Measurements from ENCODE around the gene MILR1.

The MILR1 gene, protein sequence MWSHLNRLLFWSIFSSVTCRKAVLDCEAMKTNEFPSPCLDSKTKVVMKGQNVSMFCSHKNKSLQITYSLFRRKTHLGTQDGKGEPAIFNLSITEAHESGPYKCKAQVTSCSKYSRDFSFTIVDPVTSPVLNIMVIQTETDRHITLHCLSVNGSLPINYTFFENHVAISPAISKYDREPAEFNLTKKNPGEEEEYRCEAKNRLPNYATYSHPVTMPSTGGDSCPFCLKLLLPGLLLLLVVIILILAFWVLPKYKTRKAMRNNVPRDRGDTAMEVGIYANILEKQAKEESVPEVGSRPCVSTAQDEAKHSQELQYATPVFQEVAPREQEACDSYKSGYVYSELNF

GRCh38 chr17:64448665-64449512 lies at the start of gene MILR1:
TSS of gene MILR1 (plus strand) at chr17:64449115. CDS start at chr17:64449169, 54 bp downstream.
- DNase-seq (ENCODE audit: low read depth): peak; percentile 99
- TF ChIP-seq POLR2A (IDR thresholded peaks at IDR 0.05; ENCODE audit: extremely low read depth, insufficient read length) (no peak), MAX (IDR thresholded peaks at IDR 0.05; ENCODE audit: low read depth, low read length) (0 out of 2 replicates have a peak, but pooled peaks have one; percentile 16), CTCF (IDR thresholded peaks at IDR 0.05; ENCODE audit: low read depth, low read length) (no peak), MYC (IDR thresholded peaks at IDR 0.05; ENCODE audit: low read depth, low read length) (peak; percentile 41; the same call in 1 of the 2 replicates)
- peak within 1 kb of the TSS; percentile 59 for H3K4me3 ChIP-seq (ENCODE audit: low read depth, low read length)

- DNase-seq (ENCODE audit: low read depth): no peak
- no peak overlapping the region for H3K4me3 ChIP-seq (ENCODE audit: low read depth, low read length)
- TF ChIP-seq MAX (IDR thresholded peaks at IDR 0.05; ENCODE audit: low read depth, low read length) (no peak), MYC (IDR thresholded peaks at IDR 0.05; ENCODE audit: low read depth, low read length) (no peak), CTCF (IDR thresholded peaks at IDR 0.05; ENCODE audit: low read depth, low read length) (no peak), POLR2A (IDR thresholded peaks at IDR 0.05; ENCODE audit: extremely low read depth, insufficient read length) (no peak)
Observed at GRCh38 chr17:64399767-64400156, 49.2 kb upstream of the MILR1 start.

DNA sequence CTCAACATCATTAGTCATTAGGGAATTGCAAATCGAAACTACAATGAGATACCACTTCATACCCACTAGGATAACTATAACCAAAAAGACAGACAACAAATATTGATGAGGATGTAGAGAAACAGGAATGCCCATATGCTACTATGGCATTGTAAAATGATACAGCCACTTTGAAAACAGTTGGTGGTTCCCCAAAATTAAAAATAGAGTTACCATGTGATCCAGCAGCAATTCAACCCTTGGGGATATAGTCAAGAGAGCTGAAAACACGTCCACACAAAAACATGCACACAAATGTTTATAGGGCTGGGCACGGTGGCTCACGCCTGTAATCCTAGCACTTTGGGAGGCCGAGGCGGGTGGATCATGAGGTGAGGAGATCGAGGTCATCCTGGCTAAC lies 48.3 kb upstream of the MILR1 start:
- TF ChIP-seq MYC (IDR thresholded peaks at IDR 0.05; ENCODE audit: low read depth, low read length): no peak
- TF ChIP-seq POLR2A (IDR thresholded peaks at IDR 0.05; ENCODE audit: extremely low read depth, insufficient read length): no peak
- no peak for TF ChIP-seq MAX (IDR thresholded peaks at IDR 0.05; ENCODE audit: low read depth, low read length)
- no peak overlapping the region for H3K4me3 ChIP-seq (ENCODE audit: low read depth, low read length)
- DNase-seq (ENCODE audit: low read depth): no peak

GRCh38 chr17:64401244-64401860 lies 47.6 kb upstream of the MILR1 start:
- no peak for DNase-seq (ENCODE audit: low read depth)
- no peak overlapping the region for H3K4me3 ChIP-seq (ENCODE audit: low read depth, low read length)
- TF ChIP-seq MAX (IDR thresholded peaks at IDR 0.05; ENCODE audit: low read depth, low read length): no peak
- TF ChIP-seq MYC (IDR thresholded peaks at IDR 0.05; ENCODE audit: low read depth, low read length): no peak
- TF ChIP-seq CTCF (IDR thresholded peaks at IDR 0.05; ENCODE audit: low read depth, low read length): no peak
- TF ChIP-seq POLR2A (IDR thresholded peaks at IDR 0.05; ENCODE audit: extremely low read depth, insufficient read length): no peak

GRCh38 chr17:64401941-64402340 lies 47.0 kb upstream of the MILR1 start:
- TF ChIP-seq MAX (IDR thresholded peaks at IDR 0.05; ENCODE audit: low read depth, low read length): no peak
- TF ChIP-seq CTCF (IDR thresholded peaks at IDR 0.05; ENCODE audit: low read depth, low read length): no peak
- no peak for TF ChIP-seq POLR2A (IDR thresholded peaks at IDR 0.05; ENCODE audit: extremely low read depth, insufficient read length)
- no peak for TF ChIP-seq MYC (IDR thresholded peaks at IDR 0.05; ENCODE audit: low read depth, low read length)
- DNase-seq (ENCODE audit: low read depth): no peak
- H3K4me3 ChIP-seq (ENCODE audit: low read depth, low read length): no peak overlapping the region
